ENCODE measurements around the gene C16orf87. TPM values are rescaled to one million over a fixed set of nuclear protein-coding genes. Genes with fewer than 3 reads are reported as not detected.

The C16orf87 gene
- total RNA-seq, 1 donor from 2014 or later = 25.0 TPM

- no peak for DNase-seq (ENCODE audit: low read depth)
- Mint-ChIP-seq H3K4me3 (ENCODE audit: unreplicated experiment) (no peak overlapping the region), H3K27ac (ENCODE audit: unreplicated experiment) (no peak overlapping the region), H3K4me1 (ENCODE audit: low read depth, unreplicated experiment) (peaks cover 11% of the 10 kb centered on the region), H3K9me3 (ENCODE audit: unreplicated experiment) (no peaks in the 10 kb centered on the region), H3K36me3 (ENCODE audit: low read depth, unreplicated experiment) (no peaks in the 10 kb centered on the region), H3K27me3 (ENCODE audit: low read depth, unreplicated experiment) (no peaks in the 10 kb centered on the region)
- H3K4me2 ChIP-seq (ENCODE audit: low read length) = no peak overlapping the region
- H3K4me1 ChIP-seq (ENCODE audit: insufficient read depth, low read length) = no peaks in the 10 kb centered on the region
- H3K27me3 ChIP-seq (ENCODE audit: insufficient read depth, low read length) = no peaks in the 10 kb centered on the region
- no peak overlapping the region for H2AFZ ChIP-seq (ENCODE audit: low read depth, low read length)
- H3K9me3 ChIP-seq (ENCODE audit: insufficient read depth, low read depth, low read length) = no peaks in the 10 kb centered on the region
- no peak for FAIRE-seq
- no peaks in the 10 kb centered on the region for H3K36me3 ChIP-seq (ENCODE audit: insufficient read depth, low read length)
- no peak overlapping the region for H3K4me3 ChIP-seq (ENCODE audit: insufficient read depth, low read depth, low read length)
- TF ChIP-seq, protein P1, sequence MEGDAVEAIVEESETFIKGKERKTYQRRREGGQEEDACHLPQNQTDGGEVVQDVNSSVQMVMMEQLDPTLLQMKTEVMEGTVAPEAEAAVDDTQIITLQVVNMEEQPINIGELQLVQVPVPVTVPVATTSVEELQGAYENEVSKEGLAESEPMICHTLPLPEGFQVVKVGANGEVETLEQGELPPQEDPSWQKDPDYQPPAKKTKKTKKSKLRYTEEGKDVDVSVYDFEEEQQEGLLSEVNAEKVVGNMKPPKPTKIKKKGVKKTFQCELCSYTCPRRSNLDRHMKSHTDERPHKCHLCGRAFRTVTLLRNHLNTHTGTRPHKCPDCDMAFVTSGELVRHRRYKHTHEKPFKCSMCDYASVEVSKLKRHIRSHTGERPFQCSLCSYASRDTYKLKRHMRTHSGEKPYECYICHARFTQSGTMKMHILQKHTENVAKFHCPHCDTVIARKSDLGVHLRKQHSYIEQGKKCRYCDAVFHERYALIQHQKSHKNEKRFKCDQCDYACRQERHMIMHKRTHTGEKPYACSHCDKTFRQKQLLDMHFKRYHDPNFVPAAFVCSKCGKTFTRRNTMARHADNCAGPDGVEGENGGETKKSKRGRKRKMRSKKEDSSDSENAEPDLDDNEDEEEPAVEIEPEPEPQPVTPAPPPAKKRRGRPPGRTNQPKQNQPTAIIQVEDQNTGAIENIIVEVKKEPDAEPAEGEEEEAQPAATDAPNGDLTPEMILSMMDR (IDR thresholded peaks at IDR 0.05; ENCODE audit: insufficient read depth, low read depth, low read length) = no peak
- TF ChIP-seq EZH2 (IDR thresholded peaks at IDR 0.05; ENCODE audit: insufficient read depth, low read length) = no peak
- H3K27ac ChIP-seq (ENCODE audit: low read depth, low read length) = no peak overlapping the region
- no peaks in the 10 kb centered on the region for H3K79me2 ChIP-seq (ENCODE audit: insufficient read depth, low read length)
- no peak overlapping the region for H3K9ac ChIP-seq (ENCODE audit: low read length)
- H4K20me1 ChIP-seq (ENCODE audit: insufficient read depth, low read length) = no peaks in the 10 kb centered on the region
Observed at GRCh38 chr16:46748775-46749705, 81.9 kb downstream of the C16orf87 start.

GRCh38 chr16:46747777-46748651 is 83.0 kb downstream of the C16orf87 start, which contains the start of gene MYLK3:
Gene MYLK3, minus strand, starts transcription at chr16:46748344. Its CDS starts 151 bp downstream, at chr16:46748193.
- H3K36me3 Mint-ChIP-seq (ENCODE audit: low read depth, unreplicated experiment) = no peaks in the 10 kb centered on the region
- no peaks in the 10 kb centered on the region for H3K27me3 Mint-ChIP-seq (ENCODE audit: low read depth, unreplicated experiment)
- Histone ChIP-seq H3K4me3 (ENCODE audit: insufficient read depth, low read depth, low read length) (no peak within 1 kb of the TSS), H2AFZ (ENCODE audit: low read depth, low read length) (no peak within 1 kb of the TSS), H3K27ac (ENCODE audit: low read depth, low read length) (no peak within 1 kb of the TSS), H3K36me3 (ENCODE audit: insufficient read depth, low read length) (no peaks in the 10 kb centered on the region), H3K79me2 (ENCODE audit: insufficient read depth, low read length) (no peaks in the 10 kb centered on the region), H4K20me1 (ENCODE audit: insufficient read depth, low read length) (no peaks in the 10 kb centered on the region), H3K4me1 (ENCODE audit: insufficient read depth, low read length) (no peaks in the 10 kb centered on the region), H3K9ac (ENCODE audit: low read length) (no peak within 1 kb of the TSS), H3K27me3 (ENCODE audit: insufficient read depth, low read length) (no peaks in the 10 kb centered on the region), H3K4me2 (ENCODE audit: low read length) (no peak within 1 kb of the TSS), H3K9me3 (ENCODE audit: insufficient read depth, low read depth, low read length) (no peaks in the 10 kb centered on the region)
- peak within 1 kb of the TSS; percentile 80 for H3K27ac Mint-ChIP-seq (ENCODE audit: unreplicated experiment)
- peaks cover 16% of the 10 kb centered on the region for H3K4me1 Mint-ChIP-seq (ENCODE audit: low read depth, unreplicated experiment)
- TF ChIP-seq EZH2 (IDR thresholded peaks at IDR 0.05; ENCODE audit: insufficient read depth, low read length) = no peak
- TF ChIP-seq, protein P1 (IDR thresholded peaks at IDR 0.05; ENCODE audit: insufficient read depth, low read depth, low read length) = no peak
- H3K9me3 Mint-ChIP-seq (ENCODE audit: unreplicated experiment) = no peaks in the 10 kb centered on the region
- no peak within 1 kb of the TSS for H3K4me3 Mint-ChIP-seq (ENCODE audit: unreplicated experiment)
- FAIRE-seq (no peak), DNase-seq (ENCODE audit: low read depth) (no peak)

Measured in astrocyte (in vitro differentiated cells and primary cell).